Hair follicle dermal papilla cell (primary cell): ENCODE results near the gene GNG14. TPM values are rescaled to one million over a fixed set of nuclear protein-coding genes. Genes with fewer than 3 reads are reported as not detected.
A peak's percentile ranks its signal among the peaks of the same experiment; 100 is the strongest.

ENCODE experiments used
- small RNA-seq: library from RNA; depleted of rRNA; stranded (forward); fragments of <200 nt; gene quantifications from one replicate; pipeline ENCODE3, GENCODE V24; 2012
- total RNA-seq: library from RNA; depleted of rRNA; stranded (reverse); fragments of >200 nt; gene quantifications from 2 replicates; pipeline ENCODE4 v1.2.3, GENCODE V29; 2012

Gene GNG14
- not detected in 2 replicates for total RNA-seq

DNA sequence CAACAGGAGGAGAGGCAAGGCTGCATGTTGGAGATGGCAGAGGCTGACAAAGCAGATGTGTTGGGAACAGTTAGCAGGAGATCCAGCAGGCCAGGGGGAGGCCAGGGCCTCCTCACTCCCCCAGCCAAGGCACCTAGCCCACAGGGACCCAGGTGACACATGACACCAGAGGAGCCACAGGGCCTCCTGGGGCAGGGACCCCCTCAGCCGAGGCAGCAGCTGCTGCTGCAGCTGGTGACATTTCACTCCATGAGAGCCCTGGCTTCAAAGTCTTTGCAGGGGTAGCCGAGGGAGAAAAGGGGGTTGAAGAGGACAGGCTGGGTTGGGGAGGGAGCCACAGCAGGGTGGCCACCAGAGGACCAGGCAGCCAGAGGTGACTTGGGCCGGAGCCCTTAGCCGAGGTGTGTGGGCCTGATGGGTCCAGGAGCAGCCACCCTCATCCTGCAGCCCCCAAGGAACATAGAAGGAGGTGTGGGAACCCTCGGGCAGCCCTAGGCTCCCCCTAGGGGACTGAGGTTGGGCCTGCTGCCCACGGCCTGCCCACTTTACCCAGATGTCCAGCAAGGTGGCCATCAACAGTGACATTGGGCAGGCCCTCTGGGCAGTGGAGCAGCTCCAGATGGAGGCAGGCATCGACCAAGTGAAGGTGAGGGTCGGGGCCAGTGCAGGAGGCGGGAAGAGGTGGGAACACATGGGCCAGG, at the start of gene GNG14:
Gene GNG14, plus strand, starts transcription at position 503 of the 701 bp plus-strand sequence. Its CDS starts 51 bp downstream, at position 554.

DNA sequence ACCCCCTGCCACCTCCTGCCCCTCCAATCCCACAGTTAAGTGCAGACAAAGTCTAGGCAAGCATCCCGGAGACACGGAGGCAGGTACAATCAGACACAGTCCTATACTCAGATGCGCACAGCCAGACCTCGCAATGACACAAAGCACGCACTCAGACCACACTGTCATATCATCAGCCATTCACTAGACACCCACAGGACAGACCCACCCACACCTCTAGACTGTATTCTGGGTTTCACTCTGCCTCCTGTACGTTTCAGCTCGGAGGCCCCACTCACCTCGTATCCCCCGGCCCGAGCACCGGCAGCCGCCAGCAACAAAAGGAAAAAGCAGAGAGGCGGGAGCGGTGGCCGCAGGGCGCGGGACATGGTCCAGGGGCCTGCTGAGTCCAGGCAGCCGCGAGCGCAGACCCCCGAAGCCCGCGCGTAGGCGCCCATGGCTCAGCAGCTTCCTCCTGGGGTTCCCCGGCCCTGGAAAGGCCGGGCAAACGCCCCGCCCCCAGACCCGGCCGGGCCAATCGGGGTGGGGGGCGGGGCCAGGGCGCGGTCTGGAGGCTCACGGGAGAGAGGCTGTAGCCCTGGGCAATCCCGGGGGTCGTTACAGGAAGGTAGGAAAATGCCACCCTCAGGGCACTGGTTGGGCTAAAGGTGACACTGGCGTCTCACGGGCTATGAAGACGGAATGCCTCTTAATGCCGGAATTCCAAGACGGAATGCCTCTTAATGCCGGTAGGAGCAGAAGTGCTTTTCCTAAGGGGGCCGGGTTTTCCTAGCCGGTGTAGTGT, 21.3 kb upstream of the GNG14 start, which contains the start of the genes MAN2B1 and WDR83:
Gene MAN2B1, minus strand, starts transcription at position 478 of the 784 bp plus-strand sequence. Its CDS starts 41 bp downstream, at position 437.
Gene WDR83, plus strand, starts transcription at position 543 of the 784 bp plus-strand sequence. CDS start 2,984 bp downstream, outside the sequence.

DNA sequence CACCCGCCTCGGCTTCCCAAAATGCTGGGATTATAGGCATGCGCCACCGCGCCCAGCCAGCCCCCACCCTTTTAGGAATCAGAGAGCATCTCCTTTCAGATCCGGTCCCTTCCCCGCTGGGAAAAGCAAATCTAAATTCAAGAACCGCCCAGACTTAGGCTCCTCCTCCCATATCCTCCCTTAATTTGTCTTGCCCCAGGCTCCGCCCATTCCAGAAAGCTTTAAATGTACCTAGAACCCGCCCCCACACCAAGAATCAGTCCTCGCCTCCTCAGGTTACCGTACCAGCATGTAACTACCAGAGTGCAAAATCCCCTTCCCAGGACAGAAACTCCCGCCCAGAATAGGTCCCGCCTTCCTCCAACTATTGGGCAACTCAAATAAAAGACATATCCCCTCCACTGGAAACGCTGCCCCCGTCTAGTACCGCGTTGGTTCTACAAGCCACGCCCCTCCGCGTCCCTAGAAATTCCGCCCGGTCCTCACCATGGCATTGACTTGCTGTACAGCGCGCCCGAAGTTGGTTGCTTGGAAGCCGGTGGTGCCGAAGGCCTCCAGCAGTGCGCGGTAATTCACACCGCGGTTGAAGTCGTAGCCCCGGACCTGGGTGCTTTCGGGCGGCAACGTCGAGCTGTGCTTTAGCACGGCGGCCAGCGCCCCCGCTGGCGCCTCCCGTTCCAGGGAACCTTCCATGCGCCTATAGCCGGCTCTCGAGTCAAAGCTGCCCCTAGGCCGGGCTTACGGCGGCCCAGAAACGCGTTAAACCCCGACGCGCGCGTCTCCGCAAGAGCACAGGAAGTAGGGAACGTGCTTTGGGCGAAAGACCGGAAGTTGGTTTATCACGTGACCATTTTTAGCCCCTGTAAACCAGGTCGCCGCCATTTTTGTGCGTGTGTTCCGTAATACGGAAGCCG, 6.5 kb upstream of the GNG14 start, which contains the start of gene DHPS:
Gene DHPS, minus strand, starts transcription at position 807 of the 914 bp plus-strand sequence. Its CDS starts 114 bp downstream, at position 693.

GRCh38 chr19:12696366-12697335, 8.9 kb downstream of the GNG14 start, which contains the start of gene FBXW9:
TSS of gene FBXW9 (minus strand) at chr19:12696631. CDS start at chr19:12696581, 50 bp downstream.

DNA sequence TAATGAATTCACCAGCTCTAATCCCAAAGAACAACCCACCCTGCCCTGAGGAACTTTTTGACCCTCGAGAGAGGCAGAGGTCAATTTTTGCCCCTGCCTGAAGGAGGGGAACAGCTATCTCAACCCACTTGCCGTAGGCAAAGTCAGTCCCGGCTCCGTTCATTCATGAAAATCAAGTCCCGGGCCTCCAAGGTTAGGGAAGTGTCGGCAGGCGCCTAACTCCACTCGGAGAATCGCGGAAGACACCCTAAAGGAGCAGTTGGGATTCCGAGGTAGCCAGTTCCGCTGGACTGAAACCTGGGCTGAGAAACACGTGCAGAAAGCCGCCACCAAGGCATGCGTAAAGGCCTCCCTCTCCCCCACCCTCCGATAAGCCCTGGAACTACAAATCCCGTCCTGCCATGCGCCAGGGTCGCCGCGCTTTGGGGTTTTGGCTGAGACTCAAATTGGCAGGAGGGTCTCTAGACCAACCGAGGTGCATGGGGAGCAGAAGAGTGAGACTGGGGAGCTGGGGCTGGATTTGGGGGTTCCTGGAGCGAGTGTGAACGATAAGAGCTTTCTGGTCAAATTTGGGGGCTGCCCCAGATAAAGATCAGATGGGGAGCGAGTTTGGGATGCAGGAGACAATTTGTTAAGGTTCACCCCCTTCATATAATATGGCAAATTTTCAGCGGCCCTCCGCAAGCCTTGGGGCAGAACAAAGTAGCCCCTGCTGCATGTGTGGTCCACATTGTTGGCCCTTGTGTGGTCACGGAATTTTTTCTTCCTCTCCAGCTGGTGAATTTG, 36.0 kb downstream of the GNG14 start, which contains the start of gene TNPO2:
Gene TNPO2, minus strand, starts transcription at position 292 of the 786 bp plus-strand sequence. CDS start 2,955 bp downstream, outside the sequence.

GRCh38 chr19:12736995-12737834, 49.4 kb downstream of the GNG14 start, which contains the start of gene GET3:
TSS of gene GET3 (plus strand) at chr19:12737497. CDS start at chr19:12737506, 9 bp downstream.

Small RNA genes within 50 kb of the gene (small RNA-seq; reads per million reads assigned to genes)
- 19.5 reads per million, percentile 95 among the genes with 10 or more reads in this experiment for gene SNORD41

Other genes with a start within 250 kb of the GNG14 start
- 1.8 TPM in 2 replicates for gene ZNF443, start 247.0 kb upstream of the GNG14 start, total RNA-seq
- 2.6 and 3.7 TPM in 2 replicates for gene ZNF709, start 203.2 kb upstream of the GNG14 start, total RNA-seq
- gene ZNF564, start 136.5 kb upstream of the GNG14 start, total RNA-seq = 6.9 and 10.5 TPM in 2 replicates
- gene ZNF490, start 77.2 kb upstream of the GNG14 start, total RNA-seq = 5.8 and 6.5 TPM in 2 replicates
- 16.0 and 18.3 TPM in 2 replicates for gene ZNF791, start 77.1 kb upstream of the GNG14 start, total RNA-seq
- 48.8 and 55.5 TPM in 2 replicates for gene MAN2B1, start 21.3 kb upstream of the GNG14 start, total RNA-seq
- gene WDR83, start 21.2 kb upstream of the GNG14 start, total RNA-seq = 6.7 and 8.4 TPM in 2 replicates
- 49.5 and 58.8 TPM in 2 replicates for gene DHPS, start 6.1 kb upstream of the GNG14 start, total RNA-seq
- 10.4 and 12.3 TPM in 2 replicates for gene FBXW9, start 8.6 kb downstream of the GNG14 start, total RNA-seq
- gene TNPO2, start 35.9 kb downstream of the GNG14 start, total RNA-seq = 51.8 and 60.7 TPM in 2 replicates
- gene TRIR, start 46.7 kb downstream of the GNG14 start, total RNA-seq = 90.7 and 109 TPM in 2 replicates
- 74.2 and 91.0 TPM in 2 replicates for gene GET3, start 49.5 kb downstream of the GNG14 start, total RNA-seq
- gene BEST2, start 63.8 kb downstream of the GNG14 start, total RNA-seq = not detected in 2 replicates
- 18.3 and 18.8 TPM in 2 replicates for gene HOOK2, start 87.6 kb downstream of the GNG14 start, total RNA-seq
- gene JUNB, start 103.5 kb downstream of the GNG14 start, total RNA-seq = 175 and 240 TPM in 2 replicates
- 140 TPM in 2 replicates for gene PRDX2, start 113.8 kb downstream of the GNG14 start, total RNA-seq
- gene THSD8, start 114.1 kb downstream of the GNG14 start, total RNA-seq = not detected in 2 replicates
- 3.7 and 6.2 TPM in 2 replicates for gene RNASEH2A, start 118.6 kb downstream of the GNG14 start, total RNA-seq
- gene RTBDN, start 146.6 kb downstream of the GNG14 start, total RNA-seq = not detected in 2 replicates
- gene MAST1, start 150.5 kb downstream of the GNG14 start, total RNA-seq = 0.16 and 0.36 TPM in 2 replicates
- 32.3 and 33.5 TPM in 2 replicates for gene DNASE2, start 193.5 kb downstream of the GNG14 start, total RNA-seq
- gene KLF1, start 199.2 kb downstream of the GNG14 start, total RNA-seq = not detected in 2 replicates
- gene GCDH, start 203.2 kb downstream of the GNG14 start, total RNA-seq = 28.9 and 41.5 TPM in 2 replicates
- gene SYCE2, start 231.3 kb downstream of the GNG14 start, total RNA-seq = 0.24 TPM in 1 of 2 replicates, not detected in the other
- 44.5 and 46.8 TPM in 2 replicates for gene FARSA, start 245.7 kb downstream of the GNG14 start, total RNA-seq